AG04449 (cell line): ENCODE results near the gene POMT1.
"Not testable (repeated sequence)": the region's sequence is repeated elsewhere in the genome, so short reads cannot be mapped to it uniquely, and the experiment has no call there.

ENCODE experiments used
- CTCF ChIA-PET: fragments of 350-600 bp; formaldehyde crosslinking; extraction: SDS; loops from one replicate; lab custom pipeline; 2021; ENCODE audit warnings: antibody characterized with exemption; lab: Yijun Ruan, JAX
- POLR2A ChIA-PET: fragments of 400-600, 350-600 bp; formaldehyde crosslinking; extraction: SDS; loops from one replicate; lab custom pipeline; 2020; ENCODE audit warnings: antibody characterized with exemption, inconsistent platforms; lab: Yijun Ruan, JAX
- DNase-seq: peaks from one replicate; pipeline ENCODE4 v3.0.0-alpha.2; 2010; ENCODE audit warnings: low read depth, low spot score
- H3K4me3 ChIP-seq: 2 replicates; pipeline ENCODE4 v1.5.1; 2011; ENCODE audit warnings: low read depth, mild to moderate bottlenecking, control low read depth, low read length
- TF ChIP-seq, protein P1 (sequence below): IDR thresholded peaks from one replicate; pipeline ENCODE4 v1.5.1; 2011; ENCODE audit warnings: mild to moderate bottlenecking, moderate library complexity, low read length, control low read depth, inconsistent platforms; ENCODE audit not compliant: insufficient read depth; ENCODE audit errors: missing control alignments

POMT1 gene

DNA sequence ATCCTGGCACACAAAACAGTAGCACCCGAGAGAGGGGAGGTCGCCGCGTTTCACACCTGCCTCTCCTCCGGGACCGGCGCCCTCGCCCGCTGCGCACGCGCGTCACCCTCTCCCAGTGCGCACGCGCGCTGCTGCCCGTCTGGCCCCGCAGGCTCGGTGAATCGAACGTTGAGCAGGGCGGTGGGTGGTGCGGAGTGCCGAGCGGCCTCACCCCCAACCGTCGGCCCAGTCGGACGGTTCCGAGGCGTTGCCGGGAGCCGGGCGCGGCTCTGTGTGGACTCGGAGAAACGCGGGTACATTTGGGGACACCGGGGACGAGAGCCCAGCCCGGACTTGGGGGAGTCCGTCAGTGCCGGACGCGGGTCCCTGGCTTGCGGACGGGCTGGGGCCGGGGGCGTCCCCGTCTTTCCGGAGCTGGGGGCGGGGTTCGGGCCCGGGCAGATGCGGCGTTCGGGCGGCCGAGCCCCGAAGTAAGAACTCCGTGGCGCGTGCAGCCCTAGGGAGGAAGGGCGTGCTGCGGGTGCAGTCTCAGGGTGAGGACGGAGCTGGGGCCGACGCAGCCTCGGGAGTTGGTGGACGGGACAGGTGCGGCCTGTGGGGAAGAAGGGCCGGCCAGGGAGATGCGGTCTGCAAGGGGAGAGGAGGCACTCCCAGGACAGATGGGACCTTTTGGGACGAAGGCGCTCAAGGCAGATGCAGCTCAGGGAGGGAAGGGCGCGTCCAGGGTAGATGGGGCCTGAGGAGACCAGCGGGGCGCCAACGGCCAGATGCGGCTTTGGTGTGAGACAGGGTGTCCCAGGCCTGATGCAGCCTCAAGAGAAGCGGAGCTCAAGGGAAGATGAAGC is at the start of gene POMT1:
Gene POMT1 (plus strand): TSS at position 138 of the 845 bp plus-strand sequence. CDS start 1,301 bp downstream, outside the sequence.
- POLR2A ChIA-PET, result interaction anchor here (1.3 kb wide), 1 partner anchor 88 kb away, joined by 4 read pairs; no protein-coding TSS in a partner anchor
- CTCF ChIA-PET, result interaction anchor here (0.6 to 2.0 kb wide), 6 partner anchors 11 to 244 kb away, joined by 3 to 7 read pairs (median 3); partner anchors contain the start of gene RAPGEF1
- TF ChIP-seq, protein P1, sequence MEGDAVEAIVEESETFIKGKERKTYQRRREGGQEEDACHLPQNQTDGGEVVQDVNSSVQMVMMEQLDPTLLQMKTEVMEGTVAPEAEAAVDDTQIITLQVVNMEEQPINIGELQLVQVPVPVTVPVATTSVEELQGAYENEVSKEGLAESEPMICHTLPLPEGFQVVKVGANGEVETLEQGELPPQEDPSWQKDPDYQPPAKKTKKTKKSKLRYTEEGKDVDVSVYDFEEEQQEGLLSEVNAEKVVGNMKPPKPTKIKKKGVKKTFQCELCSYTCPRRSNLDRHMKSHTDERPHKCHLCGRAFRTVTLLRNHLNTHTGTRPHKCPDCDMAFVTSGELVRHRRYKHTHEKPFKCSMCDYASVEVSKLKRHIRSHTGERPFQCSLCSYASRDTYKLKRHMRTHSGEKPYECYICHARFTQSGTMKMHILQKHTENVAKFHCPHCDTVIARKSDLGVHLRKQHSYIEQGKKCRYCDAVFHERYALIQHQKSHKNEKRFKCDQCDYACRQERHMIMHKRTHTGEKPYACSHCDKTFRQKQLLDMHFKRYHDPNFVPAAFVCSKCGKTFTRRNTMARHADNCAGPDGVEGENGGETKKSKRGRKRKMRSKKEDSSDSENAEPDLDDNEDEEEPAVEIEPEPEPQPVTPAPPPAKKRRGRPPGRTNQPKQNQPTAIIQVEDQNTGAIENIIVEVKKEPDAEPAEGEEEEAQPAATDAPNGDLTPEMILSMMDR, result no peak

GRCh38 chr9:131454028-131454427 is 48.7 kb upstream of the POMT1 start:
- TF ChIP-seq, protein P1, result no peak
- no peak for DNase-seq
- ChIA-PET CTCF (interaction anchor here (1.6 to 1.9 kb wide), 2 partner anchors 104 kb away, joined by 9 to 10 read pairs; no protein-coding TSS in a partner anchor), POLR2A (interaction anchor here (0.7 kb wide), 1 partner anchor 785 kb away, joined by 4 read pairs; no protein-coding TSS in a partner anchor)
- no peak overlapping the region for H3K4me3 ChIP-seq

More for the DNA sequence above, at the start of gene POMT1:
- DNase-seq, result no peak
- H3K4me3 ChIP-seq, result peak within 1 kb of the TSS; percentile 87

DNA sequence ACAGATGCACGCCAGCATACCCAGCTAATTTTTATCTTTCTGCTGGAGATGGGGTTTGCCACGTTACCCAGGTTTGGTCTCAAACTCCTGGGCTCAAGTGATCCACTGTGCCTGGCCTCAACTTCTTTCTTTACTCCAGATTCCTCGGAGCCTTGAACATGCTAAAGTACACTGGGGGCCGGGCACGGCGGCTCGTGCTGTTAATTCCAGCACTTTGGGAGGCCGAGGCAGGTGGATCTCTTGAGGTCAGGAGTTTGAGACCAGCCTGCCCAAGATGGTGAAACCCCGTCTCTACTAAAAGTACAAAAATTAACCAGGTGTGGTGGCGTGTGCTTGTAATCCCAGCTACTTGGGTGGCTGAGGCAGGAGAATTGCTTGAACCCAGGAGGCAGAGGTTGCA is 47.1 kb upstream of the POMT1 start:
- CTCF ChIA-PET, result interaction anchor here (1.0 to 1.9 kb wide), 3 partner anchors 8 to 106 kb away, joined by 3 to 10 read pairs (median 4); no protein-coding TSS in a partner anchor
- H3K4me3 ChIP-seq, POLR2A ChIA-PET, DNase-seq: not testable (repeated sequence)

DNA sequence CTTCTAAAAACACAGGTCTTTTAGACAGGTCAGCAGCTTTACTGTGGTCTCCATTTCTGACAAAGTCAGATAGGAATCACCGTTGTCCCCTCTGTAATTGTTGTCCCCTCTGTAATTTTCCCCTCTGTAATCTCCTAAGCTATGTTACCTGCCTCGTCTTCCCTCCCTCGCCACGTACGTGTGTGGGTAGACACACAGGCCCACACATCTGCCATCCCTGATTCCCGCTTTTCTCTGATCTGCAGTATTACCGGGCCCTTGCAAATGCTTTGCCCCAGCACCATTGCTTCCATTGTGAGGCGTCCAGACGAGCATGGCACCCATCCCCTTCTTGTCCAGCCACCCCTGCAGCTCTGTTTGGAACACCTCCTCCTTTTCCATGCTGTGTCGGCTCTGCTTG is 45.0 kb upstream of the POMT1 start:
- TF ChIP-seq, protein P1, result no peak
- ChIA-PET POLR2A (no interaction called here), CTCF (interaction anchor here (1.1 kb wide), 1 partner anchor 21 kb away, joined by 3 read pairs; no protein-coding TSS in a partner anchor)
- no peak overlapping the region for H3K4me3 ChIP-seq
- DNase-seq, result no peak

DNA sequence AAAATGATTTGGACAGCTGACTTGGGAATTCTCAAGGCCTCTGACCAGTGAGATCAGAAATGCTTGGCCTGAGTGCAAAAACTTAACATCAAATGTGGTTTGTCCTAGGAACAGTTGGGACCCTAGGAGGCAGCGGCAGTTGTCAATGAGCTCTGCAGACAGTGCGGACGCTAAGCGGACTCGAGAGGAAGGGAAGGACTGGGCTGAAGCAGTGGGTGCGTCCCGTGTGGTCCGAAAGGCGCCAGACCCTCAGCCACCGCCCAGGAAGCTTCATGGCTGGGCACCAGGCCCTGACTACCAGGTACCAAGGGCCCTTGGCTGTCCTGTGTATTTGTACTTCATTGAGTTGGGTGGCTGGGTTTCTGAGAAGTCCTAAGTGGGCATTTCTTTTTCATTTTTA is 43.7 kb upstream of the POMT1 start:
- H3K4me3 ChIP-seq, result no peak overlapping the region
- DNase-seq, result no peak
- CTCF ChIA-PET, result interaction anchor here (0.7 to 1.2 kb wide), 2 partner anchors 109 to 281 kb away, joined by 3 to 4 read pairs; no protein-coding TSS in a partner anchor
- TF ChIP-seq, protein P1, result no peak
- POLR2A ChIA-PET, result no interaction called here

DNA sequence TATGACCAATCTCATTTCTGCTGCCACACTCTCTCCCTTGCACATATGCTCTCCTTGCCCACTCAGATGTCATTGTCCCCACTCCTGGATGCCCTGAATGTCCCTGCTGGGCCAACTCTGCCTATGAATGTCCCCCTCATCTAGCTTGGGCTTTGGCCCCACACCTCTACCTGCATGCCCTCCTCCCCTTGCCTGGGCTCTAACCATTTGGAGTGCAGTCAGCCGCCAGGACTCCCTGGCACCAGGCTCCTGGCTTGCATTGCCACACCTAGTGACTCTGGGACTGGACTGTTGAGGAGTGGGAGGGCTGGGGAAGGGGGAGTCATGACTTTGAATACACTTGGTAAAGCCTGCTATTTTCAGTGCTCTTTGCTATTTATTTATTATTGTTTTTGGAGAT is 41.6 kb upstream of the POMT1 start:
- no peak overlapping the region for H3K4me3 ChIP-seq
- DNase-seq, result no peak
- CTCF ChIA-PET, result no interaction called here
- TF ChIP-seq, protein P1, result no peak
- POLR2A ChIA-PET, result interaction anchor here (0.5 to 0.7 kb wide), 2 partner anchors 26 to 71 kb away, joined by 3 to 4 read pairs; no protein-coding TSS in a partner anchor
